Stimulated activated CD4-positive, alpha-beta T cell treated with anti-CD3 and anti-CD28 coated beads, Interleukin-1b, Interleukin-23, amount 100 ng/mL, for 48 hours (primary cell): Measurements from ENCODE around the gene PRKCB.
A peak's percentile ranks its signal among the peaks of the same experiment; 100 is the strongest.

Experiments
- DNase-seq: peaks from one replicate; pipeline ENCODE4 v3.0.0-alpha.2; 2020

PRKCB gene

GRCh38 chr16:23867566-23867965 lies 31.8 kb downstream of the PRKCB start:
- DNase-seq, result no peak

- no peak for DNase-seq
These were observed 32.4 kb downstream of the PRKCB start for GRCh38 chr16:23868136-23868535.

- peak; percentile 52 for DNase-seq
These were observed 33.3 kb downstream of the PRKCB start for GRCh38 chr16:23869052-23869451.

- DNase-seq, result no peak
These were observed 36.1 kb downstream of the PRKCB start for GRCh38 chr16:23871924-23872323.

- no peak for DNase-seq
These were observed 39.0 kb downstream of the PRKCB start for GRCh38 chr16:23874613-23875294.

GRCh38 chr16:23876256-23876896 lies 40.6 kb downstream of the PRKCB start:
- DNase-seq, result no peak

GRCh38 chr16:23877107-23878070 lies 41.6 kb downstream of the PRKCB start:
- DNase-seq, result peak; percentile 53

GRCh38 chr16:23879735-23880373 lies 44.1 kb downstream of the PRKCB start:
- no peak for DNase-seq

GRCh38 chr16:23889189-23889588 lies 53.4 kb downstream of the PRKCB start:
- DNase-seq, result no peak

- DNase-seq, result no peak
These were observed 58.2 kb downstream of the PRKCB start for GRCh38 chr16:23893986-23894385.

GRCh38 chr16:23895052-23895451 lies 59.3 kb downstream of the PRKCB start:
- no peak for DNase-seq

GRCh38 chr16:23896832-23897821 lies 61.3 kb downstream of the PRKCB start:
- no peak for DNase-seq

GRCh38 chr16:23898682-23899430 lies 63.1 kb downstream of the PRKCB start:
- no peak for DNase-seq

- DNase-seq, result no peak
These were observed 64.1 kb downstream of the PRKCB start for GRCh38 chr16:23899869-23900268.

GRCh38 chr16:23900480-23901177 lies 64.8 kb downstream of the PRKCB start:
- no peak for DNase-seq

GRCh38 chr16:23901178-23902033 lies 65.6 kb downstream of the PRKCB start:
- DNase-seq, result no peak

- no peak for DNase-seq
These were observed 66.4 kb downstream of the PRKCB start for GRCh38 chr16:23902034-23902747.

- DNase-seq, result no peak
These were observed 67.1 kb downstream of the PRKCB start for GRCh38 chr16:23902748-23903414.
